Measurements from ENCODE around the gene CCDC175. TPM values are rescaled to one million over a fixed set of nuclear protein-coding genes. Genes with fewer than 3 reads are reported as not detected.

Gene CCDC175
- total and polyA plus RNA-seq, 10 of the 15 experiments (the other 5 are each of a cell fraction or from before 2014, with no cell fraction given), result not detected

DNA sequence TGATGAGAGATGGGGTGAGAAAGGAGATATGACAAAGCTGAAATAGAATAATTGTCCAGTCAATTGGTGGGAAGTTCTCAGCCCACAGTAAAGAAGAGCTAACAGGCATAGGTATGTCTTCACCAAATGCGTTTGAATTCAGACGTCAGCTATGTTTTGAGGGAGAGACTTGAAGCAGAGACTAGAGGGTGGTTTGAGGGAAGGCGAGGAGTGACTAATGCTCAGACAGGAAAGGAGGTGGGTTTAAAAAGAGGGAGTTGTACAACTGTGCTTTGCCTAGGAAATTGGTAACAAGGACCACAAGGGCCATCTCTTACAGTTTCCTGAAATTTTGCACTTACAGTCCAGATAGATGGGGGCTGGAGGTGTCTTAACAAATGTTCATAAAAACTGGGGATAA lies 85.9 kb downstream of the CCDC175 start:
- no peak overlapping the region for H3K4me3 ChIP-seq
- peaks cover 0 to 25% of the 10 kb centered on the region in 2 experiments; a peak in 2 of 4 replicates for H3K36me3 ChIP-seq (ENCODE audit: control insufficient read depth in 2 of 2, insufficient read depth in 2 of 2, low read length in 1 of 2)
- H2AFZ ChIP-seq (ENCODE audit: control insufficient read depth, low read depth, low read length), result no peak overlapping the region
- no peak for TF ChIP-seq BACH1 (IDR thresholded peaks at IDR 0.05; ENCODE audit: borderline replicate concordance)
- no peak for FAIRE-seq
- ChIA-PET POLR2A (no interaction called here), SMC1A (ENCODE audit: uncharacterized antibody, unreplicated experiment) (interaction anchor here (0.9 to 1.3 kb wide), 2 partner anchors 13 to 17 kb away, joined by 3 to 4 read pairs; no protein-coding TSS in a partner anchor), RAD21 (ENCODE audit: unreplicated experiment) (no interaction called here), CTCF (interaction anchor here (0.6 kb wide), 2 partner anchors 9 to 54 kb away, joined by 3 read pairs; no protein-coding TSS in a partner anchor)
- no peak for ATAC-seq
- intact Hi-C loops (cut with micrococcal nuclease; ENCODE audit: unreplicated experiment) (no loop called here), in situ Hi-C loops (cut with MboI) (loop anchor here (25.0 kb wide), 1 partner anchor 672 kb away; the partner anchor contains the start of gene DHRS7)
- no peak overlapping the region for H3K9ac ChIP-seq (ENCODE audit: control insufficient read depth, insufficient read depth, low read length)
- no TSS peak for BruUV-seq (replicated peaks)
- H3K4me1 ChIP-seq (ENCODE audit: control insufficient read depth, insufficient read depth, low read length), result no peaks in the 10 kb centered on the region
- no peak overlapping the region for H3K4me2 ChIP-seq (ENCODE audit: control insufficient read depth, insufficient read depth)
- DNase-seq (ENCODE audit: low read depth, low spot score), result no peak
- 94% methylated on average over 3 of the region's 3 CpGs for WGBS (ENCODE audit: insufficient coverage, insufficient replicate concordance, low lambda C conversion rate, missing lambda C conversion rate)
- H4K20me1 ChIP-seq (ENCODE audit: control insufficient read depth, insufficient read depth), result no peaks in the 10 kb centered on the region
- peaks cover 9% of the 10 kb centered on the region for H3K79me2 ChIP-seq (ENCODE audit: control insufficient read depth, insufficient read depth, low read length)
- no peak overlapping the region for H3K27ac ChIP-seq (ENCODE audit: control insufficient read depth, insufficient read depth)
- H3K9me3 ChIP-seq (replicated peaks; ENCODE audit: control insufficient read depth, insufficient read depth, low read length), result no peaks in the 10 kb centered on the region; the same call in 2 of the 3 replicates
- no peaks in the 10 kb centered on the region for H3K27me3 ChIP-seq (replicated peaks in 1 of 2; ENCODE audit: control insufficient read depth in 2 of 2, insufficient read depth in 2 of 2, low read length in 1 of 2)

DNA sequence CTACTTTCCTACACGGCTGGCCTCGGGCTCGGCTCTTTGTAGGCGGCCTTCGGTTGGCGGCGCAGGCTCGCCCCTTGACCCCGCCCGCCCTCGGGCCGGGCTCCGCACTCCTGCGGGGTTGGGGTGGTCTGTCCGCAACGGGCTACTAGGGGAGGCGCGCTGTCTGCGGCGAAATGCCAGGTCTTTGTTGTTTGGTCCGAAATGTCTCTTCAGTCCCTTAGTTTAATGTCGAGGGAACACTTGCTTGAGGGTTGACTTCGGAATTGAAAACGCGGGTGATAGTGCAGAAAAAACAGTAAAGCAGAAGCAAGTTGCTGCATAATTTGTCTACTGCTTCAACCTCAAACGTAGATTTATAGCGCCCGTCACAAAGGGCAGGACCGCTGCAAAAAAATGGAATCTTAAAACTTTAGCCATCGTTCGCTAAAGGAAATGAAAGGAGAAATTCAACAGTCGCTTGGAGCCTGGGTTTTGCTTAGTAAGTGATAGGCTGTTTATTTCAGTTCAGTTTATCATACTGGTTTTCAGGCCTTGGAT lies 91.9 kb downstream of the CCDC175 start:
- H3K27me3 ChIP-seq (replicated peaks in 1 of 2; ENCODE audit: control insufficient read depth in 2 of 2, insufficient read depth in 2 of 2, low read length in 1 of 2), result no peaks in the 10 kb centered on the region
- peak overlapping the region; percentile 83 for H3K4me3 ChIP-seq
- H3K9me3 ChIP-seq (replicated peaks; ENCODE audit: control insufficient read depth, insufficient read depth, low read length), result no peaks in the 10 kb centered on the region
- in situ Hi-C loops (cut with MboI), result loop anchor here (25.0 kb wide), 1 partner anchor 678 kb away; the partner anchor contains the start of gene DHRS7
- RAD21 ChIA-PET (ENCODE audit: unreplicated experiment), result interaction anchor here (0.6 to 1.5 kb wide), 11 partner anchors 13 to 1240 kb away, joined by 3 to 5 read pairs (median 3); partner anchors contain the start of genes CCDC175 and PSMA3
- WGBS (ENCODE audit: insufficient coverage, insufficient replicate concordance, low lambda C conversion rate, missing lambda C conversion rate), result under 1% methylated on average over 28 of the region's 32 CpGs
- ATAC-seq (peak; percentile 60), DNase-seq (ENCODE audit: low read depth, low spot score) (peak; percentile 16), FAIRE-seq (no peak)
- peaks cover 60% of the 10 kb centered on the region for H3K79me2 ChIP-seq (ENCODE audit: control insufficient read depth, insufficient read depth, low read length)
- H3K4me2 ChIP-seq (ENCODE audit: control insufficient read depth, insufficient read depth), result peak overlapping the region; percentile 15
- SMC1A ChIA-PET (ENCODE audit: uncharacterized antibody, unreplicated experiment), result interaction anchor here (1.1 to 1.5 kb wide), 4 partner anchors 12 to 209 kb away, joined by 3 to 5 read pairs (median 4); no protein-coding TSS in a partner anchor
- intact Hi-C loops (cut with micrococcal nuclease; ENCODE audit: unreplicated experiment), result loop anchor here (10.0 kb wide), 2 partner anchors 610 to 680 kb away; partner anchors contain the start of genes DHRS7 and PCNX4
- CTCF ChIA-PET, result interaction anchor here (1.0 to 2.2 kb wide), 13 partner anchors 11 to 983 kb away, joined by 3 to 14 read pairs (median 4); partner anchors contain the start of genes CCDC175 and GPR135
- H2AFZ ChIP-seq (ENCODE audit: control insufficient read depth, low read depth, low read length), result peak overlapping the region; percentile 93
- H3K9ac ChIP-seq (ENCODE audit: control insufficient read depth, insufficient read depth, low read length), result peak overlapping the region; percentile 76
- peaks cover 0 to 2% of the 10 kb centered on the region in 2 experiments; a peak in 1 of 4 replicates for H3K36me3 ChIP-seq (ENCODE audit: control insufficient read depth in 2 of 2, insufficient read depth in 2 of 2, low read length in 1 of 2)
- POLR2A ChIA-PET, result interaction anchor here (1.4 to 1.7 kb wide), 2 partner anchors 20 to 296 kb away, joined by 5 to 6 read pairs; partner anchors contain the start of genes DAAM1 and GPR135
- peaks cover 10% of the 10 kb centered on the region; the same call in 1 of the 2 replicates for H3K4me1 ChIP-seq (ENCODE audit: control insufficient read depth, insufficient read depth, low read length)
- TSS peak; percentile 72 for BruUV-seq (replicated peaks)
- H3K27ac ChIP-seq (ENCODE audit: control insufficient read depth, insufficient read depth), result peak overlapping the region; percentile 85
- H4K20me1 ChIP-seq (ENCODE audit: control insufficient read depth, insufficient read depth), result no peaks in the 10 kb centered on the region
- TF ChIP-seq ASH2L (IDR thresholded peaks at IDR 0.05; ENCODE audit: borderline replicate concordance, low read depth) (peak; percentile 91; the same call in 1 of the 2 replicates), YY1 (IDR thresholded peaks at IDR 0.05; ENCODE audit: low read depth, low read length) (peak; percentile 2; the same call in 1 of the 2 replicates), NR2F1 (conservative IDR thresholded peaks at IDR 0.05) (peak; percentile 97), CBX5 (IDR thresholded peaks at IDR 0.05; ENCODE audit: low read depth) (0 out of 2 replicates have a peak, but pooled peaks have one; percentile 32), RUNX3 (IDR thresholded peaks at IDR 0.05; ENCODE audit: low read length) (peak; percentile 20; the same call in 1 of the 2 replicates), NR2C1 (IDR thresholded peaks at IDR 0.05) (peak; percentile 81), RELA (IDR thresholded peaks at IDR 0.05; ENCODE audit: borderline replicate concordance, partially characterized antibody) (no peak), MYB (IDR thresholded peaks at IDR 0.05; ENCODE audit: borderline replicate concordance, low read depth, low read length) (no peak), MXI1 (IDR thresholded peaks at IDR 0.05; ENCODE audit: low read depth, low read length) (peak; percentile 8)
- TF ChIP-seq, protein P1, sequence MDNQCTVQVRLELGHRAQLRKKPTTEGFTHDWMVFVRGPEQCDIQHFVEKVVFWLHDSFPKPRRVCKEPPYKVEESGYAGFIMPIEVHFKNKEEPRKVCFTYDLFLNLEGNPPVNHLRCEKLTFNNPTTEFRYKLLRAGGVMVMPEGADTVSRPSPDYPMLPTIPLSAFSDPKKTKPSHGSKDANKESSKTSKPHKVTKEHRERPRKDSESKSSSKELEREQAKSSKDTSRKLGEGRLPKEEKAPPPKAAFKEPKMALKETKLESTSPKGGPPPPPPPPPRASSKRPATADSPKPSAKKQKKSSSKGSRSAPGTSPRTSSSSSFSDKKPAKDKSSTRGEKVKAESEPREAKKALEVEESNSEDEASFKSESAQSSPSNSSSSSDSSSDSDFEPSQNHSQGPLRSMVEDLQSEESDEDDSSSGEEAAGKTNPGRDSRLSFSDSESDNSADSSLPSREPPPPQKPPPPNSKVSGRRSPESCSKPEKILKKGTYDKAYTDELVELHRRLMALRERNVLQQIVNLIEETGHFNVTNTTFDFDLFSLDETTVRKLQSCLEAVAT (IDR thresholded peaks at IDR 0.05), result 0 out of 2 replicates have a peak, but pooled peaks have one; percentile 20
- TF ChIP-seq, protein P2, sequence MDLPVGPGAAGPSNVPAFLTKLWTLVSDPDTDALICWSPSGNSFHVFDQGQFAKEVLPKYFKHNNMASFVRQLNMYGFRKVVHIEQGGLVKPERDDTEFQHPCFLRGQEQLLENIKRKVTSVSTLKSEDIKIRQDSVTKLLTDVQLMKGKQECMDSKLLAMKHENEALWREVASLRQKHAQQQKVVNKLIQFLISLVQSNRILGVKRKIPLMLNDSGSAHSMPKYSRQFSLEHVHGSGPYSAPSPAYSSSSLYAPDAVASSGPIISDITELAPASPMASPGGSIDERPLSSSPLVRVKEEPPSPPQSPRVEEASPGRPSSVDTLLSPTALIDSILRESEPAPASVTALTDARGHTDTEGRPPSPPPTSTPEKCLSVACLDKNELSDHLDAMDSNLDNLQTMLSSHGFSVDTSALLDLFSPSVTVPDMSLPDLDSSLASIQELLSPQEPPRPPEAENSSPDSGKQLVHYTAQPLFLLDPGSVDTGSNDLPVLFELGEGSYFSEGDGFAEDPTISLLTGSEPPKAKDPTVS (IDR thresholded peaks at IDR 0.05; ENCODE audit: low read depth, low read length), result no peak

Data from GM12878 (cell line).